HG02642 (cell line): ENCODE measurements around the gene INTS1.

Experiments used
- ATAC-seq: cut with Tn5 transposase; IDR thresholded peaks from one replicate; pipeline ENCODE4 v1.9.1; 2021; ENCODE audit warnings: mild to moderate bottlenecking; ENCODE audit not compliant: unreplicated experiment, poor library complexity

Gene INTS1

DNA sequence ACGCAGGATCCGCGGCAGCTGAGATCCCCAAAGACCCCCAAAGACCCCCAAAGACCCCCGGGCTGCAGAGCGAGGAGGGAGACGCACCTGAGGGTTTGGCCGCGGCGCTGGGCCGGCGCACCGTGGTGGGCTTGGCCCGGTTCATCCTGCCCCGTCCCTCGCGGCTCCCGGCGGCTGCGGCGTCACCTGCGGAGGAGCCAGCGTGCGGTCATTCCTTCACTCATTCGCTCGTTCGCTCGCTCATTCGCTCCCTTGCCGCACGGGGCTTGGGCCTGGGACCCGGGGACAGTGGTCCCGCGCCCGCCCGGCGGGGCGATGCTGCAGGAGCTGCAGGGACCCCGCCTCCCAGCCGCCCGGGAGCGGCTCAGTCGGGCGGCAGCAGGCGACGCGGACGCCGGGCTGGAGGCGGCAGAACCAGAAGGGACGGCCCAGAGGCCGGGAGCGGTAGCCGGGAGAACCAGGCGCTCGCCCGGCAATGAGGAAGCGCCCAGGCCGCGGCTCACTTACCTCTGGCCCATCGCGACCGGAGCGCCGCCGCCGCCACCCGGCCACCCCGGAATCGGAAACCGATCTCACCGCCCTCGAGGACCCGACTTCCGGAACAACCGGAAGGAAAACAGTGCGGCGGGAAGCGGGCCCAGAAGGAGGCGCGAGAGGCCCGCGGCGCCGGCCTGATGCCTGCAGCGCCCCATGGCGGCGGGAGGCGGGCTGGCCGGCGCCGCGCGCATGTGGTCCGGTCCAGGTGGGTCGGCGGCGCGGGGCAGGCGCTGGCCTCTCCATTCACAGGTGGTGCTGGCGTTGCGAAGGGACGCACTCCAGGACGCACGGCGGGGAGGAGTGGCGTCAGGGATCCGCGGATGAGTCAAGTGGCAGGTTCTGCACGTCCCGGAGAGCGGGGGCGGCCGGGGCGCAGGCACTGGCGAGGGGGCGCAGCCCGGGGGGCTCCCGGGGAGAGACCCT is at the start of gene INTS1:
TSS of gene INTS1 (minus strand) at position 574 of the 960 bp plus-strand sequence. CDS start at position 145, 429 bp downstream.
- ATAC-seq = peak; percentile 92

DNA sequence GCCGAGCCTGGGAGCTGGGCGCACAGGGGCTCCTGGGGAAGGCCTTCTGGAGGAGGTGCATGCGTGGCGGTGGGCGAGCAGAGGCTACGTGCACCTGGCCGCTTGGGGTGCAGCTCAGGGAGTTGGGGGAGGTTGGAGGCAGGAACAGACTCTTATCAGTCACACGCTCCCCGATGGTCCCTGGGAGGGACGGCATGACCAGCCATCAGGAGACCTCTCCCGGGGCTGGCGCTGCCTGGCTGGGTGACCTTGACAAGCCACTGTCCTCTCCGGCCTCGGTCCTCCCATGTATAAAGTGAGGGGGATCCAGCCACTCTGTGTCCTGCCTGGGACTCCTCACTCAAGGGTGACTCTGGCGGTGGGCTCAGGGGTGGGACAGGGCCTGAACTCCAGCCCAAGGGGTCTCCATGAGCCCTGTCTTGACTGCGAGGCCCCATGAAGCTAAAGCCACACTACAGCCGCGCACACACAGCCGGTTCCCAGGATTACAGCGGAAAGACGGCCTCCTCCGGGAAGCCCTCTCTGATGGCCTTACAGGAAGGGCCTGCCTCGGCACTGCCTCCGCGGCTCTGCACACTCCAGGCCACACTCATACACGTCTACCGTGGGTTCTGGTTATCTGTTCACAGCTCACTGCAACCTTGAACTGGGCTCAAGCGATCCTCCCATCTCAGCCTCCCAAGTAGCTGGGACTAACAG is 49.5 kb upstream of the INTS1 start:
- ATAC-seq = no peak

- no peak for ATAC-seq
Measured at GRCh38 chr7:1552200-1552599, 48.0 kb upstream of the INTS1 start.

DNA sequence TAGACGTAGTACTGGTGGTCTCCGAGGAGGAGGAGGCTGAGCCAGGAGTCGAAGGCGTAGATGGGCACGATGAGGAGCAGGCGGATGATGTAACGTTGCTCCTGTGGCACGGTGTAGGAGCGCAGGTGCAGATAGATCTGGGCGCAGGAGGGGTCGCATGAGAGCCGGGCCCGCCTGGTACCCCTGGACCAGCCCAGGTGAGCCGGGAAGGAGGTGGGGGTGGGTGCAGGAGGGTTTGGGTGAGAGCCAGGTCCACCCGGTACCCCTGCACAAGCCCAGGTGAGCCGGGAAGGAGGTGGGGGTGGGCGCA is 46.6 kb upstream of the INTS1 start:
- no peak for ATAC-seq

GRCh38 chr7:1550005-1550845 is 46.0 kb upstream of the INTS1 start:
- no peak for ATAC-seq

GRCh38 chr7:1549357-1550004 is 45.3 kb upstream of the INTS1 start:
- no peak for ATAC-seq

- no peak for ATAC-seq
Measured at GRCh38 chr7:1548944-1549343, 44.8 kb upstream of the INTS1 start.

GRCh38 chr7:1548438-1548831 is 44.2 kb upstream of the INTS1 start:
- ATAC-seq = no peak

DNA sequence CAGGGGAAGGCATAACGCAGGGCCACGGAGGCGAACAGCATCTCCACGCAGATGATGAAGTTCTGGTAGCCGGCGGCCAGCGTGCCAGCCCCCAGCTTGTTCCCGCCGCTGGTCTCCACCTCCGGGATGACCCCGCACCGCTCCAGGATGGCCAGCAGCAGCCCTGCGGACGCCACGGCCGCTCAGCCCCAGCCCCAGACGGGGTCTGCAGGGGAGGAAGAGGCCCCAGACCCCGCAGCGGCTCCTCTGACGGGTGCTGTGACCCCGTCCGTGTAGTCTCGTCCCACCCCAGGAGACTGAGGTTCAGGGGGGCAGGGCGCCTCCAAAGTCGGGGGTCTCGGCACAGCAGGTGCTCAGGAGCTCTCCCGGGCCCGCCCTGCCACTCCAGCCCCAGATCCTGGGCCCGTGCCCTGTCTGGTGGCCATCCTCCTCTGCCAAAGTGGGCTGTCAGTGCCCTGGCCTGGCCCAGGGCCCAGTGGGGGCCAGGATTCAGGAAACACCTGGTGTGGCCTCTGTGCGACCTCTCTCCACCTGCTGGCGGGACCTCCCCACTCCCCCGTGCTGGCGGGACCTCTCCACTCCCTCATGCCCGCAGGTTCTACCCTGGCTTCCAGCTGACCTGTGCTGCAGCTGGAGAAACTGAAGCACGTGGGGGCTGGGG is 43.7 kb upstream of the INTS1 start:
- ATAC-seq = no peak

DNA sequence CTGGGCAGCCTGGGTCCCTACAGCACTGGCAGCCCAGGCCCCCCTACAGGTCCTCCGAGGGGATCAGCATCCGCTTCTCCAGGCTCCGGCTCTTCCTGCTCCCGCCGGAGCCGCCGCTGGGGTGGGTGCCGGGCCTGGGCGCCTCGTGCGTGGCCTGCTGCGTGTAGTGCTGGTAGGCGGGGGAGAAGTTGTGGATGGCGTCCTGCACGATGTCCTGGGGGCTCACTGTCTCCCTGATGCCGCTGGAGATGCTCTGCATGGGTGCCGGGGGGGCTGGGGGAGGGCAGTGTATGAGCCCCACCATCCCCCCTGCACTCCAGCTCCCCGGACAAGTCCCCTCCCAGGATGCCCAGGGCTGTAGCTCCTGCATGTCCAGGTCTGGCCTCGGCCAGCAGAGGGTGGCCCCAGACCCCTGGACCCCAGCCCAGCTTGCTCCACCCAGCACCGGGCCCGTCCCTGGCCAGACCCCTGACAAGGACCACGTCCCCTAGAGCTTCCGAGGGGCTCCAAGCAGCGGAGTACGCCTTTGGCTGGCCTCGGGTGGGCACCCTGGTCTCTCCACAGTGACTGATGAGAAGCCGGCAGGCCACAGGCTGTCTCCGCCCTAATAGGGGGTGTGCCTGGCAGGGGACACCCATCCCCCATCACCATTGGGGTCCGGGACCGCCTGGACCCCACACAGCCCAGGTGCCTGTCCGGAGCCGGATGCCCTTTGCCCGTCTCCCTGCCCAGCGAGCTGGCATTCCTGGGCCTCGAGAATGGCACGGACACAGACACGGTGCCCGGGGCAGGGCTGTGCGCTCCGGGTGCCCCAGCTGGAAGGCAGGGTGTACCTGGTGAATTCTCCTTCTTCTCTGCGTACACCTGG is 43.0 kb upstream of the INTS1 start:
- no peak for ATAC-seq

DNA sequence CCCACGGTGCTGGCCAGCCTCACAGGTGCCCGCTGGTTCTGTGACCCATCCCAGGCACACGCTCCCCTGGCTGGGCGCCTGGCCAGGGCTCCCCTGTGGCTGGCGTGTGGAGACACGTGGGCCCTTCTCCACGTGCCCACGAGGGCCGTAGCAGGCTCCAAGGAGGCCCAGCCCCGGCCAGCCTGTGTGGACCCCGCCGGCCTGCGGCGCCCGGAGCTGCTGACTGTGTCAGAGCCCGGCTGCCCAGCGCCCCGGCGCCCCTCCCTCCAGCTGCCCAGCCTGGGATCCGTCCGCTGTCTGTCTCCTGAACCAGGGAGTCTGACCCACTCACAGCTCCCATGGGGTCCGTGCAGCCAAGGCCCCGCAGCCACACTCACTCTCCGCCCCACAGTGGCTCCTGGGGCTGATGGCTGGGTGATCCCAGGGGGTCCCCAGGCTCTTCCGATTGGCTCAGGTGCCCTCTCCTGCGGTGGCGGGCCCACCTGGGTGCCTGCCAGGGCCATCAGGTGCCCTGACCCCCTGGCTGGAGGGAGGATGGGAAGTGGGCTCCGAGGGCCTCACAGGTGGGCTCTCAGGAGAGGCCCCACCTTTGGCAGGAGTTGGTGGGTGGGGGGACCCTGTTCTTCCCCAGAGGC is 42.2 kb upstream of the INTS1 start:
- ATAC-seq = no peak

DNA sequence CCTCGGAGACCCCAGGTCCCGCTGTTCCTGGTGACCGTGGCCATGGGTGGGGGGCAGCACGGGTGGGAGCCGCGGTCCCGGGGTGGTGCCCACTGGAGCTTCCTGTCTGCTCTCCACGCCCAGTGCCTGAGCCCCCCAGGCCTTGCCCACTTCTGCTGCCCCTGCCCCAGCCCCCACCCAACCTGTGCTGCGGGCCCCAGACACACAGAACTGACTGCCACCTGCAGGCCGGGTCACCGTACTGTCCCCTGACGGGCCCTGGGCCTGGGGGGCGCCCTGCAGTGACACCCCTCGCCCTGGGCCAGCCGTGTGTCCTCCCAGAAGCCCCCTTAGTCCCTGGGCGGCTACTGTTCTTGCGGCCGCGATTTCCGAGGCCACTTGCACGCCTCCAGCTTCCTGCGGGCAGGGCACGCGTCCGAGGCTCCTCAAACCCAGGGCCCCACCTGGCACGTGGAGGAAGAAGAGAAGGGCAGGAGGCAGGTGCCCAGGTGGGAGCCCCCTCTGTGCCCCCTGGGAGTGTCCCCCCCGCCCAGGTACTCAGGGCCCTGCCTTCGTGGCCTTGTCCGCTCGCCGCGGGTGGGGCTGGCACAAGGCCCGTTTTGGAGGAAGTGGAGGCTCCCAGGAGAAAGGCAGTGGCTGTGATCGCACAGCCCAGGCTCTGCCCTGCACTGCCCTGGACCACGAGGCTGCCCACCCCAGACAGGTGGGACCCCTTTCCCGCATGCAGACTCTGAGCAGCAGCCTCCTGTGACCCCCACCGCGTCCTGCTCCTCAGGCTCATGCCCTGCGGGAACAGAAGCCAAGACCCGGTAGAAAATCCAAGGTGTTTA is 41.4 kb upstream of the INTS1 start:
- ATAC-seq = no peak

DNA sequence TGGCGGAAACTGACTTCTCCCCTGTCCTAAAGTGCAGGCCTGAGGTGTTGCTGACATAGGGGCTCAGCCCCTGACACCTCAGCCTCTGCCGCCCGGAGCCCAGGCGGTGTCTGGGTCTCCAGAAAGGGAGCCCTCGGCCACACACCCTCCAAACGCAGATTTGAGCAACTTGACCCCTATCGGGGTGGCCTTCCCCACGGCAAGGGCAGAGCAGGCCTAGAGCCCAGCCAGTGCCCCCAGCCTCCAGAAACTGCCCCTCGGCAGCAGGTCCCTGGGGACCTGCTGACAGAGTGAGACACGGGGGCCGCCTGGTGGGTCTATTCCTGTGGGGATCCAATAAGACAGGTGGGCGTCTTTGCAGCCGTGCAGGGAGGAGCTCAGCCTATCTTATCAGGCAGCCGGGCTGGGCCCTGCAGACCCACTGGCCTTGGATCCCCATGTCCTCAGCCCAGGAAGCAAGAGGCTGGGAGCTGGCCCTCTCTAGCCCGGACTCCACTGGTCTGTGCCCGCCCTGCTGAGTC is 40.8 kb upstream of the INTS1 start:
- no peak for ATAC-seq

DNA sequence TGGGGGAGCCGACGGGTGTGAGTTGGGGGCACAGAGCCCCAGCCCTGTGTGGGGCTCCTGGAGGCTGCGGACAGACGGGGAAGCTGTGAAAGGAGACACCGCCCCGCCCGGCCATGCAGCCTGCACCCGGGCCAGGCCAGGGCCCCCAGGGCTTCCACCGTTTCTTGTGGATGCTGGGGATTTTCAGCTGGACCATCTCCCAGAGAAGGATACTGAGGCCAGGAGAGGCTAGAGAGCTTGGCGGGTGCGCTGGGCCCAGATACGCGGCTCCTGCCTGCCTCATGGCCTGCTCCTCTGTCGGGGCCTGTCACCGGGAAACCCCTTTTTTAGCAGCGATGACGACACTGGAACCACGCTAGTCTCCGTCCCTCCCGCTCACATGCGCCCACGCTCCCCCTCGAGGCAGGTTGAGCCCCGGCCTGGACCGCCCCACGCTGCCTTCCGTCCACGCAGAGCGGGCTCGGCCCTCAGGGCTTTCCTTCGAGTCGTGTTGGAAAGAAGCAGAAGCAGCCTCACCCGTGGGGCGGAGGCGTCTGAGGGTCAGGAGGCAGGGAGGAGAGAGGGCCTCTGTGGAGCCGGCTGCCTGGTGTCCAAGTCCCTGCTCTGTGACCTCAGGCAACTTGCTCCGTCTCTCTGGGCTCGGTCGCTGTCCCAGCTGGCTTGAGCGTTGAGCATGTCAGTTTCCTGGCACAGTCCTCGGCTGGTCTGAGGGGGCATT is 40.1 kb upstream of the INTS1 start:
- no peak for ATAC-seq

DNA sequence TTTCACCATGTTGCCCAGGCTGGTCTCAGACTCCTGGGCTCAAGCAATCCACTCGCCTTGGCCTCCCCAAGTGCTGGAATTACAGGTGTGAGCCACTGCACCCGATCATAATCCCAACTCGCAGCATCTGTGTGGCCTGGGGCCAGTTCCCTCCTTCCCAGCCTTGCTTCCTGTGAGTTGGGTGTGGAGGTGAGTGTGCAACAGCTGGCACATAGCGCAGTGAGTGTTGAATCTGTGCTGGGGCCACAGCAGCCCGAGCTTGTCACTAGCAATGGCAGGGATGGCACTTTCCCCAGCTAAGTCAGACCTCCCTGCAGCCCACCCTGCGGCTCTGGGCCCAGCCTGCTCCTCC is 39.6 kb upstream of the INTS1 start:
- ATAC-seq = no peak

DNA sequence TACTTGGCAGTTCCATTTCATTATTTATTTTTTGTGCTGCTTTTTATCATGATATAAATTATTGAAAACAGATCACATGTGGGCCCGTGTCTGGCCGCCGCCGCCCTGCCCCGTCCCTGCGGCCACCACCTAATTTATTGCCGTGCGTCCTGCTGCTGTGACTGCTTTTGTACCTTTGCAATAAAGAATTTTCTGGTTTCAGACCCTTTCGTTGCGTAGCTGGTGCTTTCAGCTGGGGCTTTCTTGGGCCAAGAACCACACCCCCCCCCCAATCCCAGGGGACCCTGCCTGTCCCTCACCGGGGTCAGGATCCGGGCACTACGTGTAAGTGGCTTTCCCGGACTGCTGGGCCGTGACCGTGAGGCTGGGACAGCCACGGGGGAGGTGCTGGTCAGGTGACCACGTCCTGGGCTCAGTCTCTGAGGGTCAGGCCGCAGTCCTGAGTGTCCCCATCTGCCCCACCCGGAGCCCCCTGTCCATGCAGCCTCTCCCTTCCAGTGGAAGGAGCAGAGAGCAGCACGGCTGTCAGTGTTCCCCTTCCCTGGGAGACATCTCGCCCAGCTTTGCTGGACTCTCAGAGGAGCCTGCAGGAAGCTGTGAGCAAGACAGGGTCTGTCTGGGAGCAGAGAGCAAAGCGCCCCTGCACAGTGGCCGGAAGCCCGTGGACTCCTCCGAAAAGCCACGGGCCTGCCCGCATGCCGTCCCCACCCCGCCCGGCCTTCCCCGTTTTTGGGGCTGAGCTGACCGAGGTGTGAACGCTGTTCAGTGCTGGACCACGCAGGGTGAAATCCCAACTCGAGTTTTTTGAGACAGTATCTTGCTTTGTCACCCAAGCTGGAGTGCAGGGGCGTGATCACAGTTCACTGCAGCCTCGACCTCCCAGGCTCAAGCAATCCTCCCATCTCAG is 38.9 kb upstream of the INTS1 start:
- ATAC-seq = no peak
